IMR-90 (cell line): Measurements from ENCODE around the gene THUMPD2. TPM values are rescaled to one million over a fixed set of nuclear protein-coding genes. Genes with fewer than 3 reads are reported as not detected.

Experiments
- ATAC-seq: fragments of 200-7000 bp; cut with Tn5 transposase; 2 replicates; pipeline ENCODE4 v1.9.1; 2020; ENCODE audit warnings: low read depth, mild to moderate bottlenecking, moderate library complexity
- BruUV-seq: library from RNA; stranded (reverse); fragments of 400-500 nt; replicated peaks from 2 replicates; lab custom pipeline; 2021; lab: Mats Ljungman, UMichigan
- CTCF ChIA-PET: fragments of 300-600 bp; formaldehyde crosslinking; extraction: SDS; loops from one replicate; lab custom pipeline; 2021; ENCODE audit warnings: antibody characterized with exemption; lab: Yijun Ruan, JAX
- POLR2A ChIA-PET: fragments of 300-600 bp; sonication (Branson Sonifier 250); formaldehyde crosslinking; loops from one replicate; lab custom pipeline; 2022; ENCODE audit warnings: antibody characterized with exemption; ENCODE audit not compliant: unreplicated experiment; lab: Charles Lee
- DNase-seq: peaks from one replicate; pipeline ENCODE4 v3.0.0; 2013
- H2AFZ ChIP-seq: replicated peaks from 2 replicates; pipeline ENCODE3; 2013; ENCODE audit warnings: low read length, mild to moderate bottlenecking; ENCODE audit not compliant: poor library complexity
- H2AK5ac ChIP-seq: 2 replicates; pipeline ENCODE4 v1.6.1; 2013; ENCODE audit warnings: low read depth, low read length, inconsistent platforms
- H2AK9ac ChIP-seq: replicated peaks from 2 replicates; pipeline ENCODE3; 2013; ENCODE audit warnings: mild to moderate bottlenecking, low read depth, low read length, moderate library complexity; ENCODE audit not compliant: poor library complexity
- H2BK120ac ChIP-seq: 2 replicates; pipeline ENCODE4 v1.6.1; 2013; ENCODE audit warnings: low read depth, low read length, inconsistent platforms
- H2BK15ac ChIP-seq: 3 replicates; pipeline ENCODE4 v1.6.1; 2013; ENCODE audit warnings: low read depth, low read length, inconsistent platforms
- H2BK20ac ChIP-seq: 2 replicates; pipeline ENCODE4 v1.6.1; 2013; ENCODE audit warnings: low read depth, mild to moderate bottlenecking, inconsistent platforms, low read length, moderate library complexity
- H2BK5ac ChIP-seq: 2 replicates; pipeline ENCODE4 v1.6.1; 2013; ENCODE audit warnings: mild to moderate bottlenecking, low read depth, low read length, inconsistent platforms; ENCODE audit not compliant: poor library complexity, severe bottlenecking
- H3K14ac ChIP-seq: replicated peaks from 2 replicates; pipeline ENCODE4 v1.6.1; 2013; ENCODE audit warnings: low read depth, low read length, inconsistent platforms
- H3K18ac ChIP-seq: 2 replicates; pipeline ENCODE4 v1.6.1; 2013; ENCODE audit warnings: low read depth, low read length, control low read depth
- H3K23ac ChIP-seq: 2 replicates; pipeline ENCODE4 v1.6.1; 2013; ENCODE audit warnings: low read depth, low read length, inconsistent platforms
- H3K27ac ChIP-seq: 2 replicates; pipeline ENCODE4 v1.5.1; 2013; ENCODE audit warnings: mild to moderate bottlenecking, control low read depth, low read length; ENCODE audit not compliant: insufficient read depth
- H3K27me3 ChIP-seq: 2 replicates; pipeline ENCODE4 v1.6.1; 2013; ENCODE audit warnings: low read length; ENCODE audit not compliant: control insufficient read depth, insufficient read depth
- H3K36me3 ChIP-seq: 2 replicates; pipeline ENCODE4 v1.6.1; 2013; ENCODE audit warnings: low read length, mixed read lengths; ENCODE audit not compliant: control insufficient read depth, insufficient read depth
- H3K4ac ChIP-seq: 2 replicates; pipeline ENCODE4 v1.6.1; 2013; ENCODE audit warnings: low read depth, low read length, inconsistent platforms
- H3K4me1 ChIP-seq: 2 replicates; pipeline ENCODE4 v1.6.1; 2013; ENCODE audit warnings: low read length, mixed read lengths; ENCODE audit not compliant: control insufficient read depth, insufficient read depth
- H3K4me2 ChIP-seq: 2 replicates; pipeline ENCODE4 v1.6.1; 2013; ENCODE audit warnings: low read depth, mild to moderate bottlenecking, control low read depth, low read length, moderate library complexity
- H3K4me3 ChIP-seq: 2 replicates; pipeline ENCODE4 v1.5.1; 2013; ENCODE audit warnings: low read depth, mild to moderate bottlenecking, control low read depth, low read length, moderate library complexity; ENCODE audit not compliant: insufficient read depth
- H3K56ac ChIP-seq: 2 replicates; pipeline ENCODE4 v1.6.1; 2013; ENCODE audit warnings: low read length, inconsistent platforms; ENCODE audit not compliant: insufficient read depth; ENCODE audit errors: extremely low read depth
- H3K79me1 ChIP-seq, 2 experiments: 2 replicates each; pipeline ENCODE4 v1.6.1; 2013; ENCODE audit warnings: low read length in 2 of 2, inconsistent platforms in 1 of 2, low read depth in 1 of 2
- H3K9ac ChIP-seq: 2 replicates; pipeline ENCODE4 v1.6.1; 2013; ENCODE audit warnings: low read depth, low read length, control low read depth
- H3K9me1 ChIP-seq: 2 replicates; pipeline ENCODE4 v1.6.1; 2013; ENCODE audit warnings: low read length, inconsistent platforms; ENCODE audit not compliant: insufficient read depth
- H3K9me3 ChIP-seq: 2 replicates; pipeline ENCODE4 v1.6.1; 2013; ENCODE audit warnings: low read length; ENCODE audit not compliant: control insufficient read depth, insufficient read depth
- H4K20me1 ChIP-seq: 2 replicates; pipeline ENCODE4 v1.6.1; 2013; ENCODE audit warnings: low read length, inconsistent platforms; ENCODE audit not compliant: insufficient read depth
- H4K5ac ChIP-seq: 2 replicates; pipeline ENCODE4 v1.6.1; 2013; ENCODE audit warnings: mild to moderate bottlenecking, low read depth, low read length, control low read depth
- H4K8ac ChIP-seq, 2 experiments: 2 replicates each; pipeline ENCODE4 v1.6.1; 2013; ENCODE audit warnings: low read depth in 2 of 2, low read length in 2 of 2, control low read depth in 1 of 2, inconsistent platforms in 1 of 2
- H4K91ac ChIP-seq: 2 replicates; pipeline ENCODE4 v1.6.1; 2013; ENCODE audit warnings: low read depth, low read length, inconsistent platforms; ENCODE audit not compliant: insufficient read depth
- CEBPB ChIP-seq: IDR thresholded peaks from 2 replicates; pipeline ENCODE4 v1.6.1; 2012; ENCODE audit warnings: low read depth, low read length, improper control_type of control experiment
- CTCF ChIP-seq: conservative IDR thresholded peaks from 2 replicates; pipeline ENCODE4 v1.5.1; 2012; ENCODE audit warnings: mild to moderate bottlenecking, low read depth, low read length, improper control_type of control experiment
- MAFK ChIP-seq: IDR thresholded peaks from 2 replicates; pipeline ENCODE4 v1.6.1; 2012; ENCODE audit warnings: low read depth, low read length, improper control_type of control experiment
- NFE2L2 ChIP-seq: fragments of 150-350 bp; IDR thresholded peaks from 2 replicates; pipeline ENCODE4 v1.6.1; 2016; ENCODE audit warnings: low read depth, mild to moderate bottlenecking, low read length
- POLR2A ChIP-seq: IDR thresholded peaks from 2 replicates; pipeline ENCODE4 v1.6.1; 2012; ENCODE audit warnings: mild to moderate bottlenecking, low read depth, low read length
- SMC3 ChIP-seq: fragments of 150-350 bp; IDR thresholded peaks from 2 replicates; pipeline ENCODE4 v1.6.1; 2016; ENCODE audit warnings: low read depth, mild to moderate bottlenecking, antibody characterized with exemption, low read length, moderate library complexity
- USF2 ChIP-seq: fragments of 150-350 bp; IDR thresholded peaks from 2 replicates; pipeline ENCODE4 v1.6.1; 2017; ENCODE audit warnings: mild to moderate bottlenecking, antibody characterized with exemption, low read length, low read depth
- whole genome bisulfite sequencing, 2 experiments: methylation state at CpG; one replicate each; pipeline versions ENCODE4 v1.1.5 to v1.1.7; 2013; ENCODE audit warnings: missing lambda C conversion rate in 2 of 2; ENCODE audit not compliant: insufficient read length in 1 of 2; ENCODE audit errors: extremely low coverage in 2 of 2; 5-methylcytosine and 5-hydroxymethylcytosine counted together
- dilution Hi-C: fragments of 300-500 bp; cut with HindIII; formaldehyde crosslinking; loops from one replicate; pipeline ENCODE4 v1.14.3; 2018; ENCODE audit warnings: low sequenced_read_pairs; ENCODE audit not compliant: unreplicated experiment
- in situ Hi-C: fragments of 300-500 bp; cut with MboI; formaldehyde crosslinking; loops from 3 replicates; pipeline ENCODE4 v1.14.3; 2019; ENCODE audit warnings: low sequenced_read_pairs, inconsistent platforms, mixed read lengths
- intact Hi-C: fragments of 100-400 bp; cut with micrococcal nuclease; formaldehyde crosslinking; loops from 2 replicates; pipeline ENCODE4 v1.10.0; 2022
- polyA plus RNA-seq, 3 experiments: library from polyadenylated mRNA; depleted of rRNA; stranded (reverse); fragments of >200 nt; gene quantifications; 2 replicates each; pipeline ENCODE4 v1.2.3, GENCODE V29; 2012; ENCODE audit warnings: low replicate concordance in 1 of 3
- total RNA-seq: library from RNA; depleted of rRNA; stranded (reverse); fragments of >200 nt; gene quantifications from 2 replicates; pipeline ENCODE4 v1.2.3, GENCODE V29; 2012

The THUMPD2 gene
- total and polyA plus RNA-seq, 2 of the 4 experiments (the other 2 are of a cell fraction): 4.8 to 7.0 TPM

- Histone ChIP-seq H3K9me1 (no peaks in the 10 kb centered on the region), H3K9me3 (peaks cover 3% of the 10 kb centered on the region), H3K23ac (no peak overlapping the region), H2BK5ac (no peak overlapping the region), H3K56ac (no peak overlapping the region), H3K27me3 (no peaks in the 10 kb centered on the region), H2AK9ac (no peak overlapping the region), H4K91ac (no peak overlapping the region), H3K36me3 (no peaks in the 10 kb centered on the region), H3K79me1 (no peaks in the 10 kb centered on the region), H2BK120ac (no peak overlapping the region), H3K18ac (no peak overlapping the region), H3K27ac (no peak overlapping the region), H2BK20ac (no peak overlapping the region), H3K14ac (no peak overlapping the region), H4K5ac (no peak overlapping the region), H3K4me3 (no peak overlapping the region), H3K4me2 (no peak overlapping the region), H4K20me1 (no peaks in the 10 kb centered on the region), H3K9ac (no peak overlapping the region), H3K4me1 (no peaks in the 10 kb centered on the region), H2AK5ac (no peak overlapping the region), H3K4ac (no peak overlapping the region), H2BK15ac (no peak overlapping the region), H4K8ac (no peak overlapping the region), H2AFZ (no peak overlapping the region)
- BruUV-seq: no TSS peak
- ATAC-seq: no peak
- intact Hi-C loops: no loop called here
- dilution Hi-C loops: no loop called here
- ChIA-PET POLR2A (no interaction called here), CTCF (no interaction called here)
- 93% methylated on average over 5 of the region's 8 CpGs; no CpG with 5 or more reads in 1 of the 2 experiments for WGBS, 2 experiments
- no peak for DNase-seq
- in situ Hi-C loops: no loop called here
- no peak for TF ChIP-seq CEBPB
- TF ChIP-seq POLR2A: no peak
- no peak for TF ChIP-seq CTCF
- TF ChIP-seq MAFK: no peak
- no peak for TF ChIP-seq USF2
- no peak for TF ChIP-seq SMC3
- TF ChIP-seq NFE2L2: no peak
Observed at GRCh38 chr2:39706945-39707344, 72.1 kb downstream of the THUMPD2 start.
